Anterior cingulate cortex (tissue), 58 donors: ENCODE data around the gene CTDSPL.

Experiments used
- DNase-seq, 58 donors: peaks; one replicate each; lab custom pipeline; 2025; lab: John Stamatoyannopoulos, UW

The CTDSPL gene

GRCh38 chr3:37887824-37888223 is 26.1 kb downstream of the CTDSPL start:
- no peak for DNase-seq

- no peak for DNase-seq
These were observed 26.7 kb downstream of the CTDSPL start for GRCh38 chr3:37888421-37888820.

GRCh38 chr3:37890522-37890921 is 28.8 kb downstream of the CTDSPL start:
- no peak for DNase-seq

GRCh38 chr3:37891227-37891626 is 29.5 kb downstream of the CTDSPL start:
- DNase-seq, result no peak

GRCh38 chr3:37892927-37893600 is 31.4 kb downstream of the CTDSPL start:
- peak in 2 of 58 donors; percentile 23 to 24 for DNase-seq

- no peak for DNase-seq
These were observed 35.1 kb downstream of the CTDSPL start for GRCh38 chr3:37896827-37897226.

GRCh38 chr3:37897763-37898162 is 36.1 kb downstream of the CTDSPL start:
- DNase-seq, result no peak

GRCh38 chr3:37898424-37898823 is 36.7 kb downstream of the CTDSPL start:
- no peak for DNase-seq

GRCh38 chr3:37899101-37899707 is 37.5 kb downstream of the CTDSPL start:
- no peak for DNase-seq

- DNase-seq, result no peak
These were observed 38.1 kb downstream of the CTDSPL start for GRCh38 chr3:37899711-37900306.

- DNase-seq, result no peak
These were observed 40.0 kb downstream of the CTDSPL start for GRCh38 chr3:37901721-37902120.

GRCh38 chr3:37902674-37903073 is 41.0 kb downstream of the CTDSPL start:
- no peak for DNase-seq

GRCh38 chr3:37903320-37903719 is 41.6 kb downstream of the CTDSPL start:
- no peak for DNase-seq

- DNase-seq, result no peak
These were observed 42.1 kb downstream of the CTDSPL start for GRCh38 chr3:37903734-37904133.

GRCh38 chr3:37904601-37905000 is 42.9 kb downstream of the CTDSPL start:
- no peak for DNase-seq

- DNase-seq, result no peak
These were observed 43.7 kb downstream of the CTDSPL start for GRCh38 chr3:37905346-37905745.

- DNase-seq, result peak in 11 of 58 donors; percentile 19 to 53 (median 33)
These were observed 44.5 kb downstream of the CTDSPL start for GRCh38 chr3:37905987-37906674.

- no peak for DNase-seq
These were observed 45.1 kb downstream of the CTDSPL start for GRCh38 chr3:37906734-37907282.

- no peak for DNase-seq
These were observed 45.7 kb downstream of the CTDSPL start for GRCh38 chr3:37907371-37907770.

- DNase-seq, result peak in 39 of 58 donors; percentile 9 to 78 (median 54)
These were observed 46.2 kb downstream of the CTDSPL start for GRCh38 chr3:37907906-37908305.
